Breast epithelium (tissue), 4 donors: ENCODE measurements around the gene FRMPD1. TPM values are rescaled to one million over a fixed set of nuclear protein-coding genes. Genes with fewer than 3 reads are reported as not detected.

Experiments
- DNase-seq, 2 donors: peaks; one replicate each; pipeline ENCODE4 v3.0.0-alpha.2; 2019; ENCODE audit warnings: low spot score in 2 of 2
- H3K27ac ChIP-seq, 2 donors: fragments of 200-600 bp; sonication (generic) in 1 of 2; one replicate each; pipeline ENCODE4 v1.5.1; 2016 to 2019; ENCODE audit warnings: mild to moderate bottlenecking in 1 of 2
- H3K27me3 ChIP-seq, 2 donors: fragments of 200-600 bp; sonication (generic) in 1 of 2; one replicate each; pipeline versions ENCODE4 v1.5.1 to v1.6.0; 2017 to 2019; ENCODE audit warnings: control low read depth in 1 of 2, mild to moderate bottlenecking in 1 of 2
- H3K36me3 ChIP-seq: fragments of 200-600 bp; one replicate; pipeline ENCODE4 v1.5.1; 2019
- H3K4me1 ChIP-seq, 2 donors: fragments of 200-600 bp; sonication (generic); one replicate each; pipeline ENCODE4 v1.5.1; 2016 to 2019; ENCODE audit warnings: control low read depth in 1 of 2
- H3K4me3 ChIP-seq, 3 donors: fragments of 200-600 bp; sonication (generic); 1 replicate in 2 of 3; 2 replicates in 1 of 3; pipeline ENCODE4 v1.5.1; 2016 to 2019; ENCODE audit warnings: mild to moderate bottlenecking in 3 of 3, moderate library complexity in 2 of 3
- H3K9me3 ChIP-seq, 2 donors: fragments of 200-600 bp; sonication (generic) in 1 of 2; one replicate each; pipeline ENCODE4 v1.5.1; 2016 to 2019; ENCODE audit warnings: control low read depth in 1 of 2
- POLR2A ChIP-seq: fragments of 450-650 bp; IDR thresholded peaks from one replicate; pipeline ENCODE4 v1.6.1; 2016; ENCODE audit warnings: antibody characterized with exemption, mild to moderate bottlenecking, moderate library complexity
- POLR2AphosphoS5 ChIP-seq, 3 donors: sonication (generic); formaldehyde crosslinking; IDR thresholded peaks; one replicate each; pipeline ENCODE4 v1.6.1; 2017; ENCODE audit warnings: antibody characterized with exemption in 3 of 3
- intact Hi-C: fragments of 100-400 bp; cut with DNase I; formaldehyde crosslinking; loops from one replicate; pipeline ENCODE4 v1.15.1; 2023; ENCODE audit warnings: low total_unique reads
- total RNA-seq, 3 donors: library from RNA; depleted of rRNA; stranded (reverse); fragments of >200 nt; gene quantifications; one replicate each; pipeline ENCODE4 v1.1.0, GENCODE V29; 2016
- TF ChIP-seq, protein P1 (sequence below), 3 donors: fragments of 450-650 bp; IDR thresholded peaks; one replicate each; pipeline ENCODE4 v1.5.1; 2016 to 2017; ENCODE audit warnings: antibody characterized with exemption in 3 of 3, mild to moderate bottlenecking in 3 of 3, moderate library complexity in 3 of 3

Gene FRMPD1
- total RNA-seq, 3 donors from 2014 or later, result 0.16 to 1.6 (median 0.59) TPM

DNA sequence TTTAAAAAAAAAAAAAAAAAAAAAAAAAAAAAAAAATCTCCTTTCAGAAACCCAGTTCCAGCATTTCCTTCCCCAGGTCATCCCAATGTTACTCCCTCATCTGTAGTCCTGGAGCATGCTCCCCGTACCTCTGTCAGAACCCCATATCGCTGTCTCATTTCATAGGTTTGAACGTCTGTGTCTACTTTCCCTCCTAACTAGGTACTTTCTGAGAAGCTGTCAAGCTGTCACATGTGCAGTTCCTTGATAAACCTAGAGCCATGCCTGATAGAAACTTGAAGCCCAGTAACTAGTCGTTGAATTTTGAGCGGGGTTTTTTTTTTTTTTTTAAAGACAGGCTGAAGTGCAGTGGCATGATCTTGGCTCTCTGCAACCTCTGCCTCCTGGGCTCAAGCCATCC, 118.6 kb downstream of the FRMPD1 start:
- TF ChIP-seq, protein P1, sequence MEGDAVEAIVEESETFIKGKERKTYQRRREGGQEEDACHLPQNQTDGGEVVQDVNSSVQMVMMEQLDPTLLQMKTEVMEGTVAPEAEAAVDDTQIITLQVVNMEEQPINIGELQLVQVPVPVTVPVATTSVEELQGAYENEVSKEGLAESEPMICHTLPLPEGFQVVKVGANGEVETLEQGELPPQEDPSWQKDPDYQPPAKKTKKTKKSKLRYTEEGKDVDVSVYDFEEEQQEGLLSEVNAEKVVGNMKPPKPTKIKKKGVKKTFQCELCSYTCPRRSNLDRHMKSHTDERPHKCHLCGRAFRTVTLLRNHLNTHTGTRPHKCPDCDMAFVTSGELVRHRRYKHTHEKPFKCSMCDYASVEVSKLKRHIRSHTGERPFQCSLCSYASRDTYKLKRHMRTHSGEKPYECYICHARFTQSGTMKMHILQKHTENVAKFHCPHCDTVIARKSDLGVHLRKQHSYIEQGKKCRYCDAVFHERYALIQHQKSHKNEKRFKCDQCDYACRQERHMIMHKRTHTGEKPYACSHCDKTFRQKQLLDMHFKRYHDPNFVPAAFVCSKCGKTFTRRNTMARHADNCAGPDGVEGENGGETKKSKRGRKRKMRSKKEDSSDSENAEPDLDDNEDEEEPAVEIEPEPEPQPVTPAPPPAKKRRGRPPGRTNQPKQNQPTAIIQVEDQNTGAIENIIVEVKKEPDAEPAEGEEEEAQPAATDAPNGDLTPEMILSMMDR (IDR thresholded peaks at IDR 0.05), result no peak
- TF ChIP-seq POLR2A (no peak), POLR2AphosphoS5 (IDR thresholded peaks at IDR 0.05) (no peak)
- intact Hi-C loops, result no loop called here
- no peak overlapping the region for H3K27ac ChIP-seq
- no peaks in the 10 kb centered on the region for H3K4me1 ChIP-seq
- H3K4me3 ChIP-seq, result no peak overlapping the region
- no peak for DNase-seq
- H3K27me3 ChIP-seq, result no peaks in the 10 kb centered on the region
- no peaks in the 10 kb centered on the region for H3K36me3 ChIP-seq
- H3K9me3 ChIP-seq, result no peaks in the 10 kb centered on the region

DNA sequence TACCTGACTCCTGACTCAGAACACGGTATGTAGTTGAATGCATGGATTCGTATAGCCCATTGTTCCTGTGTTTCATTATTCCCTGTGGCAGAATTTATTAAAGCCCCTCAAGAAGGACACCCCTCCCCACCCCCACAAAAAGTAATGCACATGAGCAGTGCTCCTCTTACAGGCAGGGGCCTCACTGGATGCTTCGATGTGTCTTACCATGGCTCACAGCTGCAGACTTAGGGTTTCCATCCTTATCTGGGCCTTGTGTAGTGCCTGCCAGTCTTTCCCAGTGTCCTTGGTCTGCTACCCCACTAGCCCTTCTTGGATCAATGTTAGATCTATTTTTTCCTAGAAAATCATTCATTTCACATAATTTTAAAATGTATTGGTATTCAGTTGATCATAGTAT, 119.2 kb downstream of the FRMPD1 start:
- Histone ChIP-seq H3K4me1 (no peaks in the 10 kb centered on the region), H3K9me3 (no peaks in the 10 kb centered on the region), H3K4me3 (no peak overlapping the region), H3K36me3 (no peaks in the 10 kb centered on the region), H3K27ac (no peak overlapping the region), H3K27me3 (no peaks in the 10 kb centered on the region)
- DNase-seq, result no peak
- no peak for TF ChIP-seq POLR2A
- TF ChIP-seq, protein P1 (IDR thresholded peaks at IDR 0.05), result no peak
- no peak for TF ChIP-seq POLR2AphosphoS5 (IDR thresholded peaks at IDR 0.05)
- intact Hi-C loops, result no loop called here

DNA sequence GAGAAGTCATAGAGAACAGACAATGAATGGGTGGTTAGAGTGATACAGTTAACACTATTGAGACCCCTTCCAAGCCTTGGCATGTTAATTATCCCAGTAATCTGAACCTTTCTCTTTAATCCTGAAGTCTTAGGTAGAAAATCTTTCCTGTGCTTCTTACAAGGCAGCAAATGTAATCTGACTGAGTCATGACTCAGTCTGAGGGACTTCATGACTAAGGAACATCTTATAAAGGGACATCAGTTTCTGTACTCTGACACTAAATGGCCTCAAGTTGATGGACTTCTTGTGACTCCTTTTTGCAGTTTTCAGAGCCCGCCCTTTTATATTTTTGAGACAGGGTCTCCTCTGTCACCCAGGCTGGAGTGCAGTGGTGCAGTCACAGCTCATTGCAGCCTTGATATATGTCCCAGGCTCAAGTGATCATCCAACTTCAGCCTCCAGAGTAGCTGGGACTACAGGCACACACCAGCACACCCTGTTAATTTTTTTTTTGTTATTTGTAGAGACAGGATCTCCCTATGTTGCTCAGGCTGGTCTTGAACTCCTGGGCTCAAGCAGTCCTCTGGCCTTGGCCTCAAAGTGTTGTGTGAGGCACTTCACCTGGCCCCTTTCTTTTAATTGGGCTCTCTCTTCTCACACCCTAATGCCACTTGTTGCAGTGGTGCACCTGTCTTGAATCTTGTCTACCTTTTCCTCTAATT, 124.6 kb downstream of the FRMPD1 start:
- DNase-seq, result no peak
- no peaks in the 10 kb centered on the region for H3K27me3 ChIP-seq
- H3K9me3 ChIP-seq, result no peaks in the 10 kb centered on the region
- TF ChIP-seq POLR2A, result no peak
- no peak for TF ChIP-seq POLR2AphosphoS5 (IDR thresholded peaks at IDR 0.05)
- TF ChIP-seq, protein P1 (IDR thresholded peaks at IDR 0.05), result no peak
- H3K4me1 ChIP-seq, result no peaks in the 10 kb centered on the region
- no peak overlapping the region for H3K4me3 ChIP-seq
- no peak overlapping the region for H3K27ac ChIP-seq
- intact Hi-C loops, result no loop called here
- peaks cover 4% of the 10 kb centered on the region for H3K36me3 ChIP-seq

DNA sequence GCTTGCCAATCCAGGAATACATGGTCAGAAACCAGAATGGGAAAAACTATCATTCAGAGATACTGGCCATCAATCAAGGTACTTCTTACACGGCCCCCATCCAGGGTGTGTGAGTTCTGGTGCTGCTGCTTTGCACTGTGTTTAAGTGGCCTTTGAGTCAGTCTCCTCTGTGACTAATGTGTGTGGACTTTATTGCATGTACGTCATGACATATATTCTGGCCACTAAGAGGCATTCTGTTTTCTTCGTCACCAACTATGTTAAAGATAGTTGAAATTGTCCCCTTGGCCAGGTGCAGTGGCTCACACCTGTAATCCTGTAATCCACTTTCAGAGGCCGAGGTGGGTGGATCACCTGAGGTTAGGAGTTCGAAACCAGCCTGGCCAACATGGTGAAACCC, 125.6 kb downstream of the FRMPD1 start:
- TF ChIP-seq POLR2AphosphoS5 (IDR thresholded peaks at IDR 0.05) (no peak), POLR2A (no peak)
- TF ChIP-seq, protein P1 (IDR thresholded peaks at IDR 0.05), result no peak
- Histone ChIP-seq H3K27ac (no peak overlapping the region), H3K27me3 (no peaks in the 10 kb centered on the region), H3K9me3 (no peaks in the 10 kb centered on the region), H3K36me3 (peaks cover 4% of the 10 kb centered on the region), H3K4me3 (no peak overlapping the region), H3K4me1 (no peaks in the 10 kb centered on the region)
- intact Hi-C loops, result no loop called here
- no peak for DNase-seq

DNA sequence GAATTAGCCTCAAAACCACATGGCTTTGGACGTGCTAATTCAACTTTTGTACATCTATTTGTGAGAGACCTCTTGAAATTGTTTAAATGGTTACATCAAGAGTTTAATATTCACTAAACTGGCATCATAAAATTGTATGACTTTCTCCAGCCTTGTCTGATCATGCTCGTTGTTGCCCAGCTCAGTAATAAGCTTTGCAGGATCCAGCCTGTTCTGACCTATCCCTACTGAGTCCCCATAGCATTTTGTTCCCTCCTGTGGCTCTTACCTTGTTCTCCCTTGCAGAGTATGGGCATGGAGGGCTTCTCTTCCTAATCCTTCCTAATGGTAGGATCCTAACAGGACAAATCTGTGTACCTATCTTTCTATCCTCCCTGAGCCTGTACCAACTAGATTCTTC, 127.8 kb downstream of the FRMPD1 start:
- no peaks in the 10 kb centered on the region for H3K9me3 ChIP-seq
- H3K36me3 ChIP-seq, result peaks cover 4% of the 10 kb centered on the region
- intact Hi-C loops, result no loop called here
- DNase-seq, result no peak
- TF ChIP-seq POLR2A (no peak), POLR2AphosphoS5 (IDR thresholded peaks at IDR 0.05) (no peak)
- TF ChIP-seq, protein P1 (IDR thresholded peaks at IDR 0.05), result no peak
- no peak overlapping the region for H3K27ac ChIP-seq
- no peak overlapping the region for H3K4me3 ChIP-seq
- peaks cover 0 to 2% of the 10 kb centered on the region in 2 donors for H3K4me1 ChIP-seq
- H3K27me3 ChIP-seq, result no peaks in the 10 kb centered on the region
